HG02798 (cell line): Measurements from ENCODE around the gene CHL1.

Source experiments
- ATAC-seq: cut with Tn5 transposase; IDR thresholded peaks from one replicate; pipeline ENCODE4 v1.9.1; 2021; ENCODE audit warnings: mild to moderate bottlenecking; ENCODE audit not compliant: unreplicated experiment, poor library complexity

CHL1 gene

GRCh38 chr3:212432-212831, 15.9 kb downstream of the CHL1 start:
- peak; percentile 93 for ATAC-seq

- no peak for ATAC-seq
These were observed 20.7 kb downstream of the CHL1 start for GRCh38 chr3:217099-217813.

GRCh38 chr3:217948-218347, 21.4 kb downstream of the CHL1 start:
- ATAC-seq, result no peak

GRCh38 chr3:228442-229182, 32.0 kb downstream of the CHL1 start:
- no peak for ATAC-seq

GRCh38 chr3:229183-229661, 32.7 kb downstream of the CHL1 start:
- no peak for ATAC-seq

GRCh38 chr3:236881-237280, 40.3 kb downstream of the CHL1 start:
- no peak for ATAC-seq

GRCh38 chr3:242602-243355, 46.2 kb downstream of the CHL1 start:
- no peak for ATAC-seq

GRCh38 chr3:243356-243725, 46.8 kb downstream of the CHL1 start:
- ATAC-seq, result no peak

GRCh38 chr3:244041-244440, 47.5 kb downstream of the CHL1 start:
- ATAC-seq, result no peak

GRCh38 chr3:247916-248315, 51.4 kb downstream of the CHL1 start:
- no peak for ATAC-seq

- no peak for ATAC-seq
These were observed 52.4 kb downstream of the CHL1 start for GRCh38 chr3:248864-249520.

GRCh38 chr3:249587-250262, 53.2 kb downstream of the CHL1 start:
- no peak for ATAC-seq

- no peak for ATAC-seq
These were observed 59.9 kb downstream of the CHL1 start for GRCh38 chr3:256501-256900.

GRCh38 chr3:257826-258225, 61.3 kb downstream of the CHL1 start:
- no peak for ATAC-seq

- ATAC-seq, result no peak
These were observed 64.3 kb downstream of the CHL1 start for GRCh38 chr3:260898-261297.

- ATAC-seq, result no peak
These were observed 66.8 kb downstream of the CHL1 start for GRCh38 chr3:263393-263792.

- ATAC-seq, result no peak
These were observed 68.0 kb downstream of the CHL1 start for GRCh38 chr3:264394-265156.

GRCh38 chr3:267101-267500, 70.5 kb downstream of the CHL1 start:
- no peak for ATAC-seq

- ATAC-seq, result peak; percentile 40
These were observed 74.1 kb downstream of the CHL1 start for GRCh38 chr3:270688-271087.
